Glomerular endothelial cell (primary cell): ENCODE measurements around the gene TNFRSF9. TPM values are rescaled to one million over a fixed set of nuclear protein-coding genes. Genes with fewer than 3 reads are reported as not detected.
"Not testable (repeated sequence)": the region's sequence is repeated elsewhere in the genome, so short reads cannot be mapped to it uniquely, and the experiment has no call there.

Experiments used
- DNase-seq: peaks from one replicate; pipeline ENCODE4 v3.0.0-alpha.2; 2011; ENCODE audit warnings: low read depth, low spot score; ENCODE audit errors: extremely low read depth
- total RNA-seq: library from RNA; depleted of rRNA; stranded (reverse); fragments of >200 nt; gene quantifications from 2 replicates; pipeline ENCODE4 v1.2.3, GENCODE V29; 2015

Gene TNFRSF9
- 2.5 and 6.7 TPM in 2 replicates for total RNA-seq

DNA sequence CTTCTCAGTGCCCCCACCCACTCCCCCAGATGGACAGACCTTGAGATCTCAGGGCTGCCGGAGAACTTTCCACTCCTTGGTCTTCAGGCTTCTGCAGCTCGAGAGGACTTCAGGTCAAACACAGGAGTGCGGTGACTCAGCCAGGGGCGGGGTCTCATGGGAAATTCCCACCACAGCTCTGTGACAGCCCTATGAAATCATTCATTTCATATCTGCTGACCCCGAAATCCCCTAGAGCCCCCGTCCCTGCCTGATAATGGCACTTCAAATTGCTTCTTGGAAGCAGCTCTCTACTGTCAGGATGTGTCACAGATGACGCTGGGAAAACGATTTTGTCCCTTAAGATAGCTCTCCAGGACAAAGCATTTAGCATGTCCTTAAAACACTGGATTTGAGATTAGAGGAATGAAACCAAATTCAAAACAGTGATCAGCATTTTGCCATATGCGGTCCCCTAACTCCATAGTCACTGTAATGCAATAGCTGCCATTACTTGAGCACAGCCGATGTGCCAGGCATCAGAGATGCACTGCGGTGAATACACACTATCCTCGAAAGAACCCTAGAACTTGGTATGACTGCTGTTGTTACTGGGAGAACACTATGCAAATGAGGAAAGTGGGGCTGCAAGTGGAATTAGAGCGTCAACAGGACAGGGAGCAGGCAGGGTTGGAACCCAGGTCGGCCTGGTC is at the start of gene TNFRSF9:
Gene TNFRSF9 (minus strand): TSS at position 95 of the 692 bp plus-strand sequence. CDS start 845 bp downstream, outside the sequence.
- no peak for DNase-seq

DNA sequence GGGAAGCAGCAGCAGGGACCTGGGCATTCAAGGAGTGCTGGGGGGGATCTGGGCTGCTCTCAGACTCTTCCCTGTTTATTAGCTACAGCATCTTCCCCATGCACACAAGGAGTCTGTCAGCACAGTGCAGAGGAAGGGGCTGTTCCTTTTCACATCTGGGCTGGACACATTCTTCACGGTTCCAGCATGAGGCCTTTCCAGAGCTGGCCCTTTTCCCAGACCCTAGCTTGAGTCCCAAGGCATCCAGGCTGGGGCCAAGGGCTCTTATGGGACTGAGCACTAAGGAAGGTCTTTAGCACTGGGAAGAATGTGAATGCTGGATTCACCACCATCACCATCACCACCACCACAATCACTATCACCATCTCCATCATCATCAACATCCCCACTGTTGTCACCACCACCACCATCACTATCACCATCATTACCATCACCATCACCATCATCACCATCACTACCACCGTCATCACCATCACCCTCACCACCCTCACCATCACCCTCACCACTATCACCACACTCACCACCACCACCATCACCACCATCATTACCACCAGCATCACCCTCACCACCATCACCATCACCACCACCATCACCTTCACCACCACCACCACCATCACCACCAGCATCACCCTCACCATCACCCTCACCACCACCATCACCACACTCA is 49.3 kb upstream of the TNFRSF9 start:
- DNase-seq, result no peak

DNA sequence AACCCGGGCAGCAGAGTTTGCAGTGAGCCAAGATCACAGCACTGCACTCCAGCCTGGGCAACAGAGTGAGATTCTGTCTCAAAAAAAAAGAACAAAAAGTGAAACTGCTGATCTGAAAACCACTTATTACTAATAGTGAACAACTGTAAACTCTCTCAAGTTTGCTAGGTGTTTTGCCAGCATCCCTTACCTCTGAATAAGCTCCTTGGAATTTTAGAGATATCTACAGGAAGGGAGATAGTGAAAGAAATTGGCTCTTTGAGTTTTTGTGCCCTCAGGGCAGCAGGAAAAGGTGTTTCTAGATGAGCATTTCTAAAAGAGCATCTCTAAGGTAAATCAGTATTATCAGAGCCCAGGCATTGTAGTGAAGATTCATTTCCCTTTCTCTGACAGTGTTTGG is 47.9 kb upstream of the TNFRSF9 start:
- DNase-seq, result no peak

DNA sequence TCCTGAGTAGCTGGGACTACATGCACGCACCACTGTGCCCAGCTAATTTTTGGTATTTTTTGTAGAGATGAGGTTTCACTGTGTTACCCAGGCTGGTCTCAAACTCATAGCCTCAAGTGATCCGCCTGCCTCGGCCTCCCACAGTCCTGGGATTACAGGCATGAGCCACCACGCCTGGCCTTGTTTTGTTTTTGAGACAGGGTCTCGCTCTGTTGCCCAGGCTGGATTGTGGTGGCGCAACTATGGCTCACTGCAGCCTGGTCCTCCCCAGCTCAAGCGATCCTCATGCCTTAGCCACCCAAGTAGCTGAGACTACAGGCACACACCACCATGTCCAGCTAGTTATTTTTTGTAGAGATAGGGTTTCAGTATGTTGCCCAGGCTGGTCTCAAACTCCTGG is 46.9 kb upstream of the TNFRSF9 start:
- no peak for DNase-seq

DNA sequence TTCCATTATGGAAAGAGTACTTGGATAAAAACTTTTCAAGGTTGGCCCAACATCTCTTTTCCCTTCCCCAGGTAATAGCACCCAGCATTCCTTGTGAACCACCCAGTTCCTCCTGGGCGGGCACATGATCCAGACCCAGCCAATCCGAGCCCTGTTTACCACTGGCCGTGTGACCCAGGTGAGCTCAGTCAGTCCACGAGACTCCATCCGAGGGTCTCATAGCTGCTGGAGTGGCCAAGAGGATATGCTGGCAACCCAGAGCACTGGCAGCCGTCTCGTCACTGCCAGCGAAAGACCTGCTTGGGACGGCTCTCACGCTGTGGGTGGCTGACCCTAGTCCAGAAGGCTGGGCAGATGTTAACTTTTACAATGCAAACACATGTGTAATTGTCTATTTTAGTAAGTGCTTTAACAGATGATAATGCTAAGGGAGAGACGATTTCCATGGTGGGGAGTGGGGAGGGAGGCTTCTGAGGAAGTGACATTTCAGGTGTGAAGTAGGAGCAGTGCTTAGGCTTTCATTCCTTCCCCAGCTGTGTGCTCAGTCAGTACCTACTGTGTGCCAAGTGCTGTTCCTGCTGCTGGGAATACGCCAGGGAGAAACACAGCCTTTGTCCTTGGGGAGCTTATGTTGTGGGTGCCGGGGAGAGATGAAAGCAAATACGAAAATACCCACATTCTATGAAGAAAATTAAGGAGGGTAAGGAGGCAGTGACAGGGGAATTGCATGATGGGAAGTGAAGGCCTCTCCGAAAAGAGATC is 45.4 kb upstream of the TNFRSF9 start:
- DNase-seq, result no peak

DNA sequence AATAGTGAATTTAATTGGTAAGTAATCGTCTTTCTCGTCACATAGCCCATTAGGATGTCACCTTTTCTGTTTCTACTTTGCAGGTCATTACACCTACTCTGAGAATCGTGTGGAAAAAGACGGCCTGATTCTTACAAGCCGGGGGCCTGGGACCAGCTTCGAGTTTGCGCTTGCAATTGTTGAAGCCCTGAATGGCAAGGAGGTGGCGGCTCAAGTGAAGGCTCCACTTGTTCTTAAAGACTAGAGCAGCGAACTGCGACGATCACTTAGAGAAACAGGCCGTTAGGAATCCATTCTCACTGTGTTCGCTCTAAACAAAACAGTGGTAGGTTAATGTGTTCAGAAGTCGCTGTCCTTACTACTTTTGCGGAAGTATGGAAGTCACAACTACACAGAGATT is 44.2 kb upstream of the TNFRSF9 start:
- DNase-seq, result no peak

DNA sequence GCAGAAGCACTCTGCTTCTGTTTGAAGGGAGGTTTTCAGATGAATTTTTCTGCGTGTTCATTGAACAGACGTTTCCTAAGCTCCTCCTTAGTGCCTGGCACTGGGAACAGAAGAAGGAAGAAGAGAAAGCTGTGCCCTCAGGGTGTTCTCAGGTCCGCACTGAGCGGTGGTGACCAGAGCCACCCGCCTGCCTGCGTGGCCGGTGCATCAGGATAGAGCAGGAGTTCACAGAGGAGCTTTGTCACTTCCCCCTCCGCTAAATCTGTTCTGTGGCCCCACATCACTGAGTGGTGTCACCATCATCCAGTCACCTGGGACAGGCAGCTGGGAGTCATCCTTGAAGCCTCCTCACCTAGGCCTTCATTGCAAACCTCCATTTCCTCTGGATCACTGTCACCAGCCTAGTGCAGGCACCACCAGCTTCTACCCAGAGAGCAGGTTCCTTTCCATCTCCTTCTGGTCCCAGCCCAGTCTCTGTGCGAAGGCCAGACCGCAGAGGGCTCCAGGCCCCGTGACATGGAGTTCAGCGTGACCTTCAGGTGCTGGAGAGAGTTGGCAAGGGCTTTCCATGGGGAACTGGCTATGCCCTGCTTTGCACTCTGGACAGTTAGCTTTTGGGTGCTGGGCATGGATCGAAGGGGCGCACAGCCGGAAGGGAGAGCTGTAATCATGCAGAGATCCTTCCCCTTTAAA is 42.6 kb upstream of the TNFRSF9 start:
- no peak for DNase-seq

DNA sequence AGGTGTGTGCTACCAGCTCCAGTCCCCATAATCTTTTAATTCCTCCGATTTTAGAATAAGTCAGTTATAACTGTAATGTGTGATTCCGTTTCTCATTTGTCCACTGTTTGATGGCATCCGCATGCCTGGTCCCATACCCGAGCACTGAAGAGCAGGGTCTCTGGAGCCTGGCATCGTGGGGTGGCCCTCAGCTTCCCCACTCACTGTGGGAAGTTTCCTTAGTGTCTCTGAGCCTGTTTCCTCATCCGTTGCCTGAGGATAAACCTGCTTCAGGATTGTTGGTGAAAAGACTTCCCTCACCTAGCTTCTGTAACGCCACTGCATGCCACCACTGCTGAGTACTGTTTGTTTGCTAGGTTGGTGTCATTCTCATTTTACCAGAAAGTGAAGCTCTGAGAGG is 40.3 kb upstream of the TNFRSF9 start:
- DNase-seq, result no peak

DNA sequence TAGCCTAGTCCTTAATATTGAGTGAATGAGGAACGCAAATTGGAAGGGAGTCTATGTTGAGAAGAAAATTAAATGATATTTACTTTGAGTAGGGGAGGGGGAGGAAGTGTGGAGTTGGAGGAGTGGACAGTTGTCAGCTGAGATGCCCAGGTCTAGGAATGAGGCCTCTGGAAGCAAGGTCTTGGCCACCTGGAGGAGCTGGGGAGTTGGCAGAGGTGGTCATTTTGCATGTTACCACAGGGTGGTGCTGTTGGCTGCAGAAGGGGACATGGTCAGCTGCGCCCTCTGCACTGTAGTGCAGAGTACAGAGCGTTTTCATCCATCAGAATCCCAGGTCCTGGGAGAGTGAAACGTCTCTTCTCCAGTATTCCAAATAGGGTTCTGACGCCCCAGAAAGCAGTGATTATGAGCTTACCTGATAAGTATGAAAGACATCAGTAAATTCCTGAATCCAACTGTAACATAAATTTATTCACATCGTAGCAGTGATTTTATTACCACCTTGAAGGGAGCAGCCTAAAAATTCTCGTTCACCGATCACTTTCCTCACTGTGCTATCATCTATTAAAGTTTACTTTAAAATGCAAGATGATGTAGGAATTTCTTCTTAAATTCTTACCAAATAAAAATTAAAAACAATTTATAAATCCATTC is 34.7 kb upstream of the TNFRSF9 start:
- peak; percentile 34 for DNase-seq

DNA sequence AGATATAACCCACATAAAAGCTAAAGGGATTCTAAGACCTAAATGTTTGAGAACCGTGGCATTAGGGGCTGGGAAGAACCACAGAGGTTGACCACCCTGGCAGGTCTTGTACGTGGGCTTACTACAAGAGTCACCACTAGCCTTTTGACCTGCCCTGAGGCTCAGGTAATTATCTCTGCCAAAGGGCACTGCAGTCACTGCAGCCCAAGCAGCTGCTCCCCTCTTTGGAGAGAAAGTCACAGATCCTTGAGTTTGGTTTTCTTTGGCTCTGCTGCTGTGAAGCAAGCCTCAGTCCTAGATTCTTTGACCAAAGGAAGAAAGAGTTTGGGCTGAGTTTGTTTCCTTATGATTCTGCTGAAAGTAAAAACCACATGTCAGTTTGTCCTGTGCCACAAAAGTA is 32.4 kb upstream of the TNFRSF9 start:
- no peak for DNase-seq

DNA sequence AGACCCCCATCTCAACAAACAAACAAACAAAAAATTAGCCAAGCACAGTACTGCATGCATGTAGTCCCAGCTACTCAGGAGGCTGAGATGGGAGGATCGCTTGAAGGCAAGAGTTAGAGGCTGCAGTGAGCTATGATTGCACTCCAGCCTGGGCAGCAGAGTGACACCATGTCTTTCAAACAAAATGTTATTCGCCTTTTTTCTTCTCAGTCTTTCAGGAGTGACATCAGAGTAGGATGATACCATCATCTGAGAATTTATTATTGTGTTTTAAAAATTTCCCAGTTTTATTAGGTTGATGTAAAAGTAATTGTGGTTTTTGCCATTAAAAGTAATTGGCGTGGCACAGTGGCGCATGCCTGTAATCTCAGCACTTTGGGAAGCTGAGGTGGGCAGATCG is 31.6 kb upstream of the TNFRSF9 start:
- DNase-seq, result no peak

DNA sequence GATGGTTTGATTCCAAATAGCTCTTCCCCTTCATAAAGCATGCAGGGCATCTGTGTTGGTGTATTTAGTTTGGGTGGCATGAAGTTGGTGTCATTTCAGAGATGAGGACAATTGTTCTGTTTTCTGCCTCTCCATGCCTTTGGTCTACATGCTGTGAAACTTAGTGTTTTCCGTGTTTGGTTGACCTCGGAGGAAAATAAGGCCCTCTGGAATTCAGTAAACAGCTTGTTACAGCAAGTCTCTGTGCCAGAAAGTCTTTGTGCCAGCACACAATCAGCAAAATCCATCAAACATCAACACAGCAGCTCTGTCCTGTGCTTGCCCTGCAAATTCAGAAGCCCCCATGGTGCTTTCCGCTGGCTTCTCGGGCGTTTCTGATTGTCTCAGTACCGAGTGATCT is 30.4 kb upstream of the TNFRSF9 start:
- no peak for DNase-seq

DNA sequence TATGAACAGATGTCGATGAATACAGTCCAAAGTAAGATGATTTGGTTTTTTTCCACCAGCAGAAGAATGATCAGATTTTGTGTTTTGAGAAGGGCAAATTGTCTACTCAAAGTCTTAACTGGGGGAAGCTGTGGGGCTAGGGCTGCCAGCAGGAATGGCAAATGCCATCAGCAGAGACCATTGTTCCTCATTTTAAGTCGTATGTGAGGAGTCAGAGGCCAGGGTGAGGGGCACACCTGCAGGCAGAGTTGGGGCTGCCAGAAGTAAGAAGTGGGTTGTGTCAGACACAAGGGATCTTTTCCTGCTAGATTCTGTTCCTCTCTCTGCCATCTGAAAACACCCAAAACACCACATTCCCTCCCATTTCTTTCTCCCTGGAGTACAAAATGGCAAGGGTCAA is 29.6 kb upstream of the TNFRSF9 start:
- DNase-seq, result no peak

DNA sequence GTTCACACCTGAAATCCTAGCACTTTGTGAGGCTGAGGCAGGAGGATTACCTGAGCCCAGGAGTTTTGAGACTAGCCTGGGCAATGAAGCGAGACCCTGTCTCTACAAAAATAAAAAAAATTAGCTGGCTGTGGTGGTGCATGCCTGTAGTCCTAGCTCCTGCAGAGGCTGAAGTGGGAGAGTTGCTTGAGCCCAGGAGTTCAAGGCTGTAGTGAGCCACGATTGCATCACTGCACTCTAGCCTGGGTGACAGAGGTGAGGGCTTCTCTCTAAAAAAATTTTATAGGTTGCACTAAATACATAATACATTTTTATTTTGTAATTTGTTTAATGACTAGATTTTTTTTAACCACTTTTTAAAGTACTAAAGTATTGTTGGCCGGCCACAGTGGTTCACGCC is 27.0 kb upstream of the TNFRSF9 start:
- DNase-seq, result no peak

DNA sequence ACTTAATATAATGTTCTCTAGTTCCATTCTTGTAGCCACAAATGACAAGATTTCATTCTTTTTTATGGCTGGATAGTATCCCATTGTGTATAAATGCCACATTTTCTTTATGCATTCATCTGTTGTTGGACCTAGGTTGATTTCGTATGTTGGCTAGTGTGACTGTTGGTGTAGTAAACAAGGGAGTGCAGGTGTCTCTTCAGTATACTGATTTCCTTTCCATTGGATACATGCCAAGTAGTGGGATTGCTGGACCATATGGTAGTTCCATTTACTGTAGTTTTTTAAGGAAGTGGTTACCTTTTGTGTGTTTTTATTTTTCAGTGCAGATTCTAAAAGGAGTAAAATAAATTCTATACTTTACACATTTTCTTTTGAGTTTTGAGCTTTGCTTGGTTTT is 26.6 kb upstream of the TNFRSF9 start:
- no peak for DNase-seq

DNA sequence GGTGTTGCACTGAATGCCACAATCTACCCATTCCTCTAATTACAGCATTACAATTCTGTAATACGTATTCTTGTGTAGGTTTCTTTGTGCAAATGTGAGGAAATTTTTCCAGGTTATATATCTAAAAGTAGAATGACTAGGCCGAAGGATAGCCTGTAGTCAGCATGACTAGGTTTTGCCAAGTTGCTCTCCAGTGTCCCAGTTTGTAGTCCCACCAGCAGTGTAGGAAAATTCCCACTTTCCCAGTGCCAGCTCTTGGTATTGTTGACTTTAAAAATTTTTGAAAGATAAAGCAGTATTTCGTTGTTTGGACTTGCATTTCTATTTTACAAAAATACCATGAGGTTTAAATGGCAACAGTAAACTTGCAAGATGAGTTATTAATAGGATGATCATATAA is 23.8 kb upstream of the TNFRSF9 start:
- no peak for DNase-seq

DNA sequence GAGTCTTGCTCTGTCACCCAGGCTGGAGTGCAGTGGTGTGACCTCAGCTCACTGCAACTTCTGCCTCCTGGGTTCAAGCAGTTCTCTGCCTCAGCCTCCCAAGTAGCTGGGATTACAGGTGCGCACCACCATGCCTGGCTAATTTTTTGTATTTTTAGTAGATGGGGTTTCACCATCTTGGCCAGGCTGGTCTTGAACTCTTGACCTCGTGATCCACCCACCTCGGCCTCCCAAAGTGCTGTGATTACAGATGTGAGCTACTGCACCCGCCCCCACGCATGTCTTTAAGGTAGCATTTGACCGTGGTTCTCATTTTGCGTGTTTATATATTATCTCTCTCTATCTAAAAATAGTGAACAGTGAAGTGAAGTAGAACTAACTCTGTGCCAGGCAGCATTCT is 23.2 kb upstream of the TNFRSF9 start:
- not testable (repeated sequence) for DNase-seq

DNA sequence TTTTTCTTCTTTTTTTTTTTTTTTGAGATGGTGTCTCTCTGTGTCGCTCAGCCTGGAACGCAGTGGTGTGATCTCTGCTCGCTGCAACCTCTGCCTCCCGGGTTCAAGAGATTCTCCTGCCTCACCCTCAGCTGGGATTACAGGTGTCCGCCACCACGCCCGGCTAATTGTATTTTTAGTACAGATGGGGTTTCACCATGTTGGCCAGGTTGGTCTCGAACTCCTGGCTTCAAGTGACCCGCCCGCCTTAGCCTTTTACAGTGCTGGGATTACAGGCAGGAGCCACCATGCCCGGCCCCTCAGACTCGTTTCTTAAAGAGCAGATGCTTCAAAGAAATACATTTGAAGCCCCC is 22.7 kb upstream of the TNFRSF9 start:
- not testable (repeated sequence) for DNase-seq

DNA sequence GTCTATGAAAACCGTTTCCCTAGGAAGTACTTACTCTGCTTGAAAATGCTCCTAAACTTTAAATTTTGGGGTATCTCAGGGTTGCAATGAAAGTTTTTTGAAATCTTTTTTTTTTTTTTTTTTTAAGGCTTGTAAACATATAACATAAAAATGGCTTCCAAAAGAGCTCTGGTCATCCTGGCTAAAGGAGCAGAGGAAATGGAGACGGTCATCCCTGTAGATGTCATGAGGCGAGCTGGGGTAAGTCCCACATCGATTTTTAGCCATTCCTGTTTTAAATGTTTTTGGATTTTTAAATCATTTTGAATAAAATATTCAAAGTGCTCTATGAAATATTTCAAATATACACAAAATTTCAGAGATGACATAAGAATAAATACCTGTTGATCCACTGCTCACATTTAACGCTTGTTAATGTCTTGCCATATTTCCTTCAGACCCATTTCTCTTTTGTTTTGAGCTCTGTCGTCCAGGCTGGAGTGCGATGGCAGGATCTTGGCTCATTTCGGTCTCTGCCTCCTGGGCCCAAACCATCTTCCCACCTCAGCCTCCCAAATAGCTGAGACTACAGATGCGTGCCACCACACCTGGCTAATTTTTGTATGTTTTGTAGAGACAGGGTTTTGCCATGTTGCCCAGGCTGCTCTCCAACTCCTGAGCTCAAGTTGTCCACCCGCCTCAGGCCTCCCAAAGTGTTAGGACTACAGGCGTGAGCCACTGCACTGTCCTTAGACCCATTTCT is 22.2 kb upstream of the TNFRSF9 start:
- DNase-seq, result no peak

DNA sequence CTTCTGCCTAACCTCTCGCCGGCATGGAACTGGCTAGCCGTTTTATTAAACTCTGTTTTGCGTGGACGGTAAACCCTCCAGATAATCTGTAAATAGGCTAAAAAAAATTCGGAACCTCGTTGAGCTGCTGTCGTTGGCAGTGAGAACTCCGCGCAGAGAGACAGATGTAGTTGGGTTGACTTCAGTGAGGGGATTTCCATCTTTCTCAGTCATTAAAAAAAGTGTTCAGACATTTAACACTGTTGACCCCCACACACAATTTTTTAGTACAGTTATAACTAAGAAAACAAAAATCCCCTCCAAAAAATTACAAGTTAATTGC is 21.3 kb upstream of the TNFRSF9 start:
- no peak for DNase-seq
